ENCODE data around the gene PTTG1. TPM values are rescaled to one million over a fixed set of nuclear protein-coding genes. Genes with fewer than 3 reads are reported as not detected.
A peak's percentile ranks its signal among the peaks of the same experiment; 100 is the strongest.

PTTG1 gene
- total RNA-seq, 1 experiment from 2014 or later: 307 TPM

- no peak for DNase-seq (ENCODE audit: low read depth)
Observed at GRCh38 chr5:160452795-160453194, 31.1 kb downstream of the PTTG1 start.

GRCh38 chr5:160453751-160454150 is 32.1 kb downstream of the PTTG1 start:
- DNase-seq (ENCODE audit: low read depth): no peak

- no peak for DNase-seq (ENCODE audit: low read depth)
Observed at GRCh38 chr5:160455600-160455999, 33.9 kb downstream of the PTTG1 start.

GRCh38 chr5:160456480-160457177 is 35.0 kb downstream of the PTTG1 start:
- no peak for DNase-seq (ENCODE audit: low read depth)

GRCh38 chr5:160457252-160457651 is 35.6 kb downstream of the PTTG1 start:
- DNase-seq (ENCODE audit: low read depth): no peak

GRCh38 chr5:160458806-160459800 is 37.4 kb downstream of the PTTG1 start:
- DNase-seq (ENCODE audit: low read depth): no peak

- DNase-seq (ENCODE audit: low read depth): no peak
Observed at GRCh38 chr5:160460377-160461049, 38.9 kb downstream of the PTTG1 start.

GRCh38 chr5:160461378-160461777 is 39.7 kb downstream of the PTTG1 start:
- no peak for DNase-seq (ENCODE audit: low read depth)

GRCh38 chr5:160462167-160462566 is 40.5 kb downstream of the PTTG1 start:
- DNase-seq (ENCODE audit: low read depth): no peak

GRCh38 chr5:160463227-160463626 is 41.6 kb downstream of the PTTG1 start:
- no peak for DNase-seq (ENCODE audit: low read depth)

- DNase-seq (ENCODE audit: low read depth): peak; percentile 92
Observed at GRCh38 chr5:160463740-160464465, 42.2 kb downstream of the PTTG1 start.

- no peak for DNase-seq (ENCODE audit: low read depth)
Observed at GRCh38 chr5:160464466-160464797, 42.8 kb downstream of the PTTG1 start.

- no peak for DNase-seq (ENCODE audit: low read depth)
Observed at GRCh38 chr5:160466116-160466515, 44.5 kb downstream of the PTTG1 start.

- DNase-seq (ENCODE audit: low read depth): no peak
Observed at GRCh38 chr5:160466889-160467554, 45.4 kb downstream of the PTTG1 start.

GRCh38 chr5:160467555-160468362 is 46.1 kb downstream of the PTTG1 start:
- peak; percentile 88 for DNase-seq (ENCODE audit: low read depth)

GRCh38 chr5:160468363-160468975 is 46.8 kb downstream of the PTTG1 start:
- DNase-seq (ENCODE audit: low read depth): no peak

- DNase-seq (ENCODE audit: low read depth): no peak
Observed at GRCh38 chr5:160469156-160470144, 47.8 kb downstream of the PTTG1 start.
